H1 (cell line): ENCODE results near the gene MRPS18B.

Experiments used
- BRCA1 ChIP-seq: IDR thresholded peaks from 2 replicates; pipeline ENCODE4 v1.6.1; 2012; ENCODE audit warnings: low read depth, low read length, improper control_type of control experiment
- POLR2A ChIP-seq, 2 experiments: IDR thresholded peaks; 1 replicate in 1 of 2; 2 replicates in 1 of 2; pipeline ENCODE4 v1.6.1; 2011; ENCODE audit warnings: low read depth in 2 of 2, low read length in 2 of 2, mild to moderate bottlenecking in 2 of 2; ENCODE audit errors: control extremely low read depth in 1 of 2
- POU5F1 ChIP-seq: IDR thresholded peaks from 2 replicates; pipeline ENCODE4 v1.6.1; 2011; ENCODE audit warnings: low read depth, mild to moderate bottlenecking, low read length, moderate library complexity
- TBP ChIP-seq: IDR thresholded peaks from 2 replicates; pipeline ENCODE4 v1.6.1; 2011; ENCODE audit warnings: low read depth, low read length, improper control_type of control experiment

DNA sequence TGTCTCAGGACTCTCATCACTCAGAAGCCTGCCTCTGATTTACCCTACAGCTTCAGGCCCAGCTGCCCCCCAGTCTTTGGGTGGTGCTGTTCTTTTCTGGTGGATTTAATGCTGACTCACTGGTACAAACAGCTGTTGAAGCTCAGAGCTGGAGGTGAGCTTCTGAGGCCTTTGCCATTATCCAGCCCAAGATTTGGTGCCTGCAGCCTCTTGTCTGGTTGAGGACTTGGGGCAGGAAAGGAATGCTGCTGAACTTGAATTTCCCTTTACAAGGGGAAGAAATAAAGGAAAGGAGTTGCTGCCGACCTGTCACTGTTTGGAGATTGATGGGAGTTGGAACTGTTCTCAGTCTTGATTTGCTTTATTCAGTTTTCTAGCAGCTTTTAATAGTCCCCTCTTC is 26.6 kb upstream of the MRPS18B start:
- TF ChIP-seq POU5F1 (no peak), POLR2A (IDR thresholded peaks at IDR 0.05; ENCODE audit: control extremely low read depth in 1 of 2, low read depth in 2 of 2, low read length in 2 of 2) (no peak), BRCA1 (no peak), TBP (no peak)
